Body of pancreas (tissue), 4 donors: Measurements from ENCODE around the gene DGKI. TPM values are rescaled to one million over a fixed set of nuclear protein-coding genes. Genes with fewer than 3 reads are reported as not detected.

Experiments
- ATAC-seq: fragments of 150-250 bp; one replicate; pipeline ENCODE4 v1.9.1; 2016
- DNase-seq, 4 donors: peaks; one replicate each; pipeline ENCODE4 v3.0.0-alpha.2; 2019
- H3K27ac ChIP-seq, 4 donors: fragments of 200-600 bp; sonication (generic); 1 replicate in 3 of 4; 2 replicates in 1 of 4; pipeline versions ENCODE4 v1.5.1 to v1.6.1; 2016 to 2019; ENCODE audit warnings: mild to moderate bottlenecking in 1 of 4, mixed read lengths in 1 of 4, moderate library complexity in 1 of 4
- H3K27me3 ChIP-seq, 2 donors: fragments of 200-600 bp; sonication (generic); one replicate each; pipeline ENCODE4 v1.6.0; 2016; ENCODE audit warnings: mild to moderate bottlenecking in 1 of 2
- H3K36me3 ChIP-seq, 2 donors: fragments of 200-600 bp; sonication (generic); replicated peaks in 1 of 2; 2 replicates each; pipeline ENCODE4 v1.5.1; 2016; ENCODE audit warnings: low read depth in 2 of 2; ENCODE audit not compliant: insufficient read depth in 1 of 2
- H3K4me1 ChIP-seq: fragments of 200-600 bp; sonication (generic); one replicate; pipeline ENCODE4 v1.6.0; 2016
- H3K4me3 ChIP-seq, 2 donors: fragments of 200-600 bp; sonication (generic); 1 replicate in 1 of 2; 2 replicates in 1 of 2; pipeline ENCODE4 v1.5.1; 2016 to 2019
- H3K9me3 ChIP-seq, 3 donors: fragments of 200-600 bp; sonication (generic); 1 replicate in 2 of 3; 2 replicates in 1 of 3; pipeline ENCODE4 v1.5.1; 2016
- CTCF ChIP-seq, 7 experiments: fragments of 450-650 bp in 4 of 7; fragments of 200-600 bp in 3 of 7; sonication (generic) in 3 of 7; IDR thresholded peaks; one replicate each; pipeline ENCODE4 v1.5.1; 2016 to 2019; ENCODE audit warnings: antibody characterized with exemption in 7 of 7
- POLR2A ChIP-seq, 3 donors: fragments of 450-650 bp; IDR thresholded peaks; one replicate each; pipeline ENCODE4 v1.6.1; 2016; ENCODE audit warnings: antibody characterized with exemption in 3 of 3, mild to moderate bottlenecking in 2 of 3
- WGBS, 2 donors: methylation state at CpG; one replicate each; pipeline ENCODE4 v1.1.5; 2017; 5-methylcytosine and 5-hydroxymethylcytosine counted together
- intact Hi-C: fragments of 100-400 bp; cut with DNase I; formaldehyde crosslinking; loops from one replicate; pipeline ENCODE4 v1.15.1; 2023
- total RNA-seq, 2 donors: library from RNA; depleted of rRNA; stranded (reverse); fragments of >200 nt; gene quantifications; one replicate each; pipeline ENCODE4 v1.1.0, GENCODE V29; 2016

DGKI gene
- total RNA-seq, 2 donors from 2014 or later, result 2.6 TPM; not detected in 1

- intact Hi-C loops, result no loop called here
- H3K27me3 ChIP-seq, result no peaks in the 10 kb centered on the region
- no peak overlapping the region for H3K4me3 ChIP-seq
- ATAC-seq, result no peak
- H3K4me1 ChIP-seq, result no peaks in the 10 kb centered on the region
- TF ChIP-seq POLR2A (IDR thresholded peaks at IDR 0.05), result no peak
- TF ChIP-seq CTCF (IDR thresholded peaks at IDR 0.05), result no peak
- no peak for DNase-seq
- H3K27ac ChIP-seq, result no peak overlapping the region
- H3K9me3 ChIP-seq, result no peaks in the 10 kb centered on the region
- no peaks in the 10 kb centered on the region for H3K36me3 ChIP-seq
Observed at GRCh38 chr7:137434946-137435345, 411.8 kb downstream of the DGKI start.

DNA sequence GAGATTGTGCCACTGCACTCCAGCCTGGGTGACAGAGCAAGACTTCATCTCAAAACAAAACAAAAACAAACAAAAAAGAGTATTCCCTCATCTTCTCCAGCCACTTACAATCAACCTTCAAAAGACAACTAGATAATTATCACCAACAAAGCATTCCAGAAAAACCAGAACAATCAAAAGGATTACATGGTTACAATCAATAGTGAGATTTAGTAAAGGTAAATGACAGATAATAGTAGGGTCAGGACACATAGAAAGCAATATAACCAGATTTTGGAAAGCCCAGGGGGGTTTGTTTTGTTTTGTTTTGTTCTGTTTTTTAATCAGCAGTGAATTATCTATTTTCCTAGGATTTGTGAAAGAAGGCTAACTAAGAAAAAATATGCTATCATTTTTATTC lies 412.2 kb downstream of the DGKI start:
- no peaks in the 10 kb centered on the region for H3K27me3 ChIP-seq
- no peaks in the 10 kb centered on the region for H3K36me3 ChIP-seq
- TF ChIP-seq CTCF (IDR thresholded peaks at IDR 0.05) (no peak), POLR2A (IDR thresholded peaks at IDR 0.05) (no peak)
- ATAC-seq (no peak), DNase-seq (no peak)
- H3K9me3 ChIP-seq, result no peaks in the 10 kb centered on the region
- no peak overlapping the region for H3K27ac ChIP-seq
- no peaks in the 10 kb centered on the region for H3K4me1 ChIP-seq
- H3K4me3 ChIP-seq, result no peak overlapping the region
- intact Hi-C loops, result no loop called here

DNA sequence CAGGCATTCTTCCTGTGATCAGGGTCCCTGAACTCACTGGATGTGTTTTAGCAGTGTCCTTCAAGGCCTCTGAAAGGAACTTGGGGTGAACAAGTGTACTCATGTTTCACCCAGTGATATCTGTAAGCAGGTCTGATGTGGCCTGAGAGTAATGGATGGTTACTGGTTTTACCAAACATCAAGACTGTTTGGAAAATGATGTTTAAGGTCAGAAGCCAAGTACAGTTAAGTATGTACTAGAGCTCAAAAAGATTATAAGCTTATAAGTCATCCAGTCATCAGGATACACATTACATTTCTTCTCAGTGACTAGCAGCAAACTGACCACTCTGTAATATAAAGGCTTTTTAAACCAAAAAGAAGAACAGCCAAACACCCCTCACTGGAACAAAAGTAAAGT lies 423.5 kb downstream of the DGKI start:
- H3K36me3 ChIP-seq, result no peaks in the 10 kb centered on the region
- H3K4me3 ChIP-seq, result no peak overlapping the region
- no peaks in the 10 kb centered on the region for H3K9me3 ChIP-seq
- ATAC-seq (no peak), DNase-seq (no peak)
- TF ChIP-seq CTCF (IDR thresholded peaks at IDR 0.05) (no peak), POLR2A (IDR thresholded peaks at IDR 0.05) (no peak)
- H3K4me1 ChIP-seq, result no peaks in the 10 kb centered on the region
- no peak overlapping the region for H3K27ac ChIP-seq
- no peaks in the 10 kb centered on the region for H3K27me3 ChIP-seq
- intact Hi-C loops, result no loop called here

- Histone ChIP-seq H3K4me1 (no peaks in the 10 kb centered on the region), H3K27me3 (no peaks in the 10 kb centered on the region), H3K9me3 (no peaks in the 10 kb centered on the region), H3K27ac (no peak overlapping the region), H3K4me3 (no peak overlapping the region), H3K36me3 (no peaks in the 10 kb centered on the region)
- TF ChIP-seq POLR2A (IDR thresholded peaks at IDR 0.05) (no peak), CTCF (IDR thresholded peaks at IDR 0.05) (no peak)
- 47% methylated on average over 3 of the region's 3 CpGs for WGBS, 2 donors
- DNase-seq, result no peak
- no peak for ATAC-seq
- intact Hi-C loops, result no loop called here
Observed at GRCh38 chr7:137421366-137421765, 425.4 kb downstream of the DGKI start.

DNA sequence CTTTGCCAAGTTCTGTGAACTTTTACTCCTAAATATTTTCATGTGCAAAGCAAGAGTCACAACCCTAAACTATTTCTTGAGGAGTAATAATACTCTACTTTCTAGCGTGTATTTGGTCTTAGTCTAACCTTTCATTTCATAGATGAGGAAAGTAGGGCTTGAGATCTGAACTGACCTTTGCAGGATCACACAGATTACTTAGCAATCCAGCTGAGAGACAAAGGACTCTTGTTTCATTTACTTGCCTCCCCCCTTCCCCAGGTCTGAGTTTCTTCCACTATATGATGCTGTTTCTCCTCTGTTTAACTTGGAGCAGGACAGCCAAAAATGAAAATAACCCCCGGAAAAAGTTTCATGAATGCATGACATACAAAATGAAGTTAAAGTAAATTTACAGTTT lies 427.9 kb downstream of the DGKI start:
- intact Hi-C loops, result no loop called here
- Histone ChIP-seq H3K4me1 (no peaks in the 10 kb centered on the region), H3K9me3 (no peaks in the 10 kb centered on the region), H3K36me3 (no peaks in the 10 kb centered on the region), H3K4me3 (no peak overlapping the region), H3K27me3 (no peaks in the 10 kb centered on the region), H3K27ac (no peak overlapping the region)
- TF ChIP-seq CTCF (IDR thresholded peaks at IDR 0.05) (no peak), POLR2A (IDR thresholded peaks at IDR 0.05) (no peak)
- no peak for ATAC-seq
- DNase-seq, result no peak
- 45 to 70% methylated on average over 2 of the region's 2 CpGs for WGBS, 2 donors
